Tongue (tissue), 2 donors: Measurements from ENCODE around the gene PPP1CA. TPM values are rescaled to one million over a fixed set of nuclear protein-coding genes. Genes with fewer than 3 reads are reported as not detected.
A peak's percentile ranks its signal among the peaks of the same experiment; 100 is the strongest.
"Not testable (repeated sequence)": the region's sequence is repeated elsewhere in the genome, so short reads cannot be mapped to it uniquely, and the experiment has no call there.

Experiments used
- DNase-seq: peaks from one replicate; pipeline ENCODE4 v3.0.0-alpha.2; 2015
- total RNA-seq: library from RNA; depleted of rRNA; stranded (reverse); fragments of >200 nt; gene quantifications from one replicate; pipeline ENCODE4 v1.2.3, GENCODE V29; 2014

PPP1CA gene
- total RNA-seq, 1 donor from 2014 or later: 121 TPM

DNA sequence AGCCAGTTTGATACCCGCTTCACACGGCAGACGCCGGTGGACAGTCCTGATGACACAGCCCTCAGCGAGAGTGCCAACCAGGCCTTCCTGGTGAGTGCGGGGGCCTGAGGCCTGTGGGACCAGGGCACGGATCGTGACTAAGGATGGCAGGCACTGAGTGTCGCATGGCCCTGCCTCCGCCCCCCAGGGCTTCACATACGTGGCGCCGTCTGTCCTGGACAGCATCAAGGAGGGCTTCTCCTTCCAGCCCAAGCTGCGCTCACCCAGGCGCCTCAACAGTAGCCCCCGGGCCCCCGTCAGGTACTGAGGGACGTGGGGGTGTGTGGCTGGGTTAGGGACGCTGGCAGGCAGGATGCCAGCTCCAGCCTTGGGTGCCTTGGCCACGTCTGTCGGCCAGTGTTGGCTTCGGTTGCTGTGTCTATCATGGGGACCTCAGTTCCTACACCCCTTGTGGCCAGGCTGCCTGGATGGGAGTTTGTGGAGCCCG is 32.8 kb upstream of the PPP1CA start:
- DNase-seq: no peak

DNA sequence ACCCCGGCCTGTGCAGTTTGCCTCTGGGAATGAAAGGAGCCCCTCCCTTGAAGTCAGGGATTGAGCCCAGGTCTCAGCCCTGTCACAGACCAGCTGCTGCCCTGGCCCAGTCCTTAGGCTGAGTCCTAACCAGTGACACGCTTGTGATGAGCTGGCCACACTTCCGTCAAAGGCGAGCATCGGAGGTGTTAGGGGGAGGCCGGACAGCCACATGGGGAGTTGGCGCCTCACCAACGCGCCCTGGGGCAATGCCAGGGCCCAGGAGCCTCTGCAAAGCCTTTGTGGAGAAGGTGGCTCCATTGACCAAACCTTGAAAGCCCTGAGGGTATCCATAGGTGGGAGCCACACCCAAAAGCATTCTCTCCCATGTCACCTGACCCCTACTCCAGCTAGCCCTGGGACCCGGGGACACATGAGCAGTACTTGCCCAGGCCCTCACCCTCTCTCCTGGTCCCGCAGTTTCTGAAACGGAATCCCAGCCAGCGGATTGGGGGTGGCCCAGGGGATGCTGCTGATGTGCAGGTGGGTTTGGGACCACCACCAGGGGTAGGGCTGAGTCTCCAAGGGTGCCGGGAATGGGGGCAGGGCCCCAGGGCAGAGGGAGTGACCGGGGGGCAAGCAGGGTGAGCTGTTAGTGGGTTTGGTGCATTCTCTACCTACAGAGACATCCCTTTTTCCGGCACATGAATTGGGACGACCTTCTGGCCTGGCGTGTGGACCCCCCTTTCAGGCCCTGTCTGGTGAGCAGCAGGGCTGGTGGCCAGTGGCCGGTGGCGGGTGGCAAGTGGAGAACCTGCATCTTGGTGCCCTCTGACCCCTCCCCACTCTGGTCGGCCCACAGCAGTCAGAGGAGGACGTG is 32.1 kb upstream of the PPP1CA start:
- DNase-seq: no peak

DNA sequence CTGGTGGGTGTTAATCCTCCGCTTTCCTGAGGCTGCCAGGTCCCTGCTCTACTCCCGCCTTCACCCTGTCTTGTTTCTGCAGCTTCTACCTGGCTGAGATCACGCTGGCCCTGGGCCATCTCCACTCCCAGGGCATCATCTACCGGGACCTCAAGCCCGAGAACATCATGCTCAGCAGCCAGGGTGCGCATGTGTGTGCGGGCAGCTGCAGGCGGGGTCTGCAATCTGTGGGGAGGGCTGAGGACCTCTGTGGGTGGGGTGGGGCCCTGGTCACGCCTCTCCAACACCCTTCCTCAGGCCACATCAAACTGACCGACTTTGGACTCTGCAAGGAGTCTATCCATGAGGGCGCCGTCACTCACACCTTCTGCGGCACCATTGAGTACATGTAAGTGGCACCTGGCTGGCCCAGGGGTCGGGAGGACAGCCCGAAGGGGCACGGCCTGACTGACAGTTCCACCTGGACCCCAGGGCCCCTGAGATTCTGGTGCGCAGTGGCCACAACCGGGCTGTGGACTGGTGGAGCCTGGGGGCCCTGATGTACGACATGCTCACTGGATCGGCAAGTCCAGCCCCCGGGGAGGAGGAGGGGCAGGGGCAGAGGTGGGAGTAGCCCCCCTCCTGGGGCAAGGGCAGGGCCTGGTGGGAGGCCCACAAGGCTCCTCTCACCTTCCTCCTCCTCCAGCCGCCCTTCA is 31.1 kb upstream of the PPP1CA start:
- DNase-seq: no peak

DNA sequence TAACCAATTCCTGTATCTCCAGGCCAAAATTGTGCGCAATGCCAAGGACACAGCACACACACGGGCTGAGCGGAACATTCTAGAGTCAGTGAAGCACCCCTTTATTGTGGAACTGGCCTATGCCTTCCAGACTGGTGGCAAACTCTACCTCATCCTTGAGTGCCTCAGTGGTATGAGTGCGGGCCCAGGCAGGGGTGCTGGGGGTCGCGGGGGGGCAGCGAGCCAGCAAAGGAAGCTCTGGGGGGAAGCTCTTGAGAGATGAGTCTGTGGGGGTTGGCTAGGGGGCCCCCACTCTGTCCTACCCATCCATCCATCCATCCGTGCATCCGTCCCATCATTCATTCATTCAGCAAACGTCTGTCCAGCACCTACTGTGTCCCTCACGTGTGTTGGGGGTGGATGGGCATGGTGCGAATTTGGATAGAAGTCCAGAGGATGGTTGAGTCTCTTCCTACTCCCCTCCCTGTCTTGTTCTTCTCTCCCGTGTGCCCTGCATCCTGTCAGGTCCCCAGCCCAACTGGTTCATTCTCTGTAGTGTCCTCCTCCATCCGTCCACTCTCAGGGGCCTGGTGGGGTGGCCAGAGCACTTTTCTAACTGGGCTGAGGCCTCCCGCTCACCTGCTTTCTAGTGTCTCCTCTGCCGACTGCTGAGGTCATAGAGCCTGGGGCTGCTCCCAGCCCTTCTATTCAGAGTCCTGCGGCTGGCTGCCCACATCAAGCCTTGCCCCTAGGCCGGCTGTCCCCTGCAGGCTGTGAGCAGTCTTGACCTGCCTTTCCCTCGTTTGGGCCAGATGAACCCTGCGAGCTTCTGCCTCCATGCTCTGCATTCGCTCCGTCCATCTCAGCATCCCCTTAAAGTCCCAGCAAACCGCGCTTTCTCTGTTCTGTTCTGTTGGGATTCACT is 29.9 kb upstream of the PPP1CA start:
- no peak for DNase-seq

DNA sequence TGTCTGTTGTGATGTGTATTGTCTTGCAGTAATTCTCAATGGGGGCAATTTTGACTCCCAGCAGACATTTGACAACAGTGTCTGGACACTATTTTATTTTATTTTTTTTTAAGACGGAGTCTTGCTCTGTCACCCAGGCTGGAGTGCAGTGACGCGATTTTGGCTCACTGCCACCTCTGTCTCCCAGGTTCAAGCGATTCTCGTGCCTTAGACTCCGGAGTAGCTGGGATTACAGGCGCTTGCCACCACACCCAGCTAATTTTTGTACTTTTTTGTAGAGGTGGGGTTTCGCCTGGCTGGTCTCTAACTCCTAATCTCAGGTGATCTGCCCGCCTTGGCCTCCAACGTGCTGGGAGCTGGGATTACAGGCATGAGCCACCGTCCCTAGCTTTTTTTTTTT is 28.1 kb upstream of the PPP1CA start:
- no peak for DNase-seq

DNA sequence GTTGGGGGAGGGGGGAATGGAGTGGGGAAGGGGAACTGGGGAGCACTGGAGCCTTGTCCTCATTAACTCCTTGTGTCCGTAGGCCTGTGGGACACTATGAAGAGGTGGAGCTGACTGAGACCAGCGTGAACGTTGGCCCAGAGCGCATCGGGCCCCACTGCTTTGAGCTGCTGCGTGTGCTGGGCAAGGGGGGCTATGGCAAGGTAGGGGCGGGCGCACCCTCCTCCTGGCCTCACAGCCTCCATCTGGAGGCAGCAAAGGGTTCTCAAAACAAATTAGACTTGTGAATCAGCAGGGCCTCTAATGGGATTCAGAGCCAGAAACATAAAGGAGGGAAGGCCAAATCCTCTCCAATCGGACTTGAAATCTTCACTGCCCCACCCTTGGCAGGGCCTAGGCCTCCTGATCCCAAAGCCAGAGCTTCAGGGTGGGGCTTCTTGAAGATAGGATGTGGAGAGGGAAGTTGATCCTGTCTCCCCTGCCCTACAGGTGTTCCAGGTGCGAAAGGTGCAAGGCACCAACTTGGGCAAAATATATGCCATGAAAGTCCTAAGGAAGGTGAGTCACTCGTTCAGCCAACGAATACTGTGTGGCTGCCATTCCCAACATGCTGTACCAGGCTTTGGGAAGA is 27.5 kb upstream of the PPP1CA start:
- DNase-seq: no peak

DNA sequence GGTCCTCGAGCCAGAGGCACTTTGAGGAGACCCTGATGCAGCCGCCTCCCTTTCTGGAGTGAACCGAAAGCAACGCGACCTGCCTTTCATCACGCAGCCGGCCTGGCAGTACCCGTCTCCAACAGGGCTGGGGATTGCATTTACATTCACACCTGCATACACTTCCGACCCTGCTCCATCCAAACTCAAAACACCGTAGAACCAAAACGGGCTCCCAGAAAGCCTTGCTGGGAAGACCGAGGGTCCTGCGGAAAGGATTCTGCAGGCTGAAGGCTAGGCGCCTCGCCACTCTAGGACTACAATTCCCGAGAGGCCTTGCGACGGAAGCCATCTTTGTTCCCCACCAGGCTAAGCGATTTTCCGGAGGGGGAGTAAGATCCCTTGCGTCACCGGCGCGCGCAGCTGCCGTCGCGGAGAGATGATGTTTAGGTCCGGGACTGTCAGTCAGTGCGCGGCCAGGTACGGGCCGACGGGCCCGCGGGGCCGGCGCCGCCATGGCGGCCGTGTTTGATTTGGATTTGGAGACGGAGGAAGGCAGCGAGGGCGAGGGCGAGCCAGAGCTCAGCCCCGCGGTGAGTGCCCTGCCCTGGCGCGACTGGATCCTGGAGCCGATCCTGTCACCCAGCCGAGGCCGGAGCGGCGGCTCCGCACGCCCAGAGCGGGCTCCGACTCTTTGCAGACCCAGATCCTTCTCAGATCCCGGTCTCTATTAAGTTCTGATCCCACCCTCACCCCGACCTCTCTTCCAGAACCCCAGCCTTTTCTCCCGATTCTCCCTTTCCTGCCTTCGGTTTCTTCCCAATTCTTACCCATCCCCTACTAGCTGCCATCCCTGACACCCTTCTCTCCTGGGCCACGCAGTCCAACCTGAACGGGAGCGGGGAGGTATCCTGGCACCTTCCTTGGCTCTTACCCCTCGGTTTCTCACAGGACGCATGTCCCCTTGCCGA is 26.7 kb upstream of the PPP1CA start, which contains the start of gene RPS6KB2:
Gene RPS6KB2, plus strand, starts transcription at position 443 of the 950 bp plus-strand sequence. Its CDS starts 52 bp downstream, at position 495.
- peak; percentile 99 for DNase-seq

DNA sequence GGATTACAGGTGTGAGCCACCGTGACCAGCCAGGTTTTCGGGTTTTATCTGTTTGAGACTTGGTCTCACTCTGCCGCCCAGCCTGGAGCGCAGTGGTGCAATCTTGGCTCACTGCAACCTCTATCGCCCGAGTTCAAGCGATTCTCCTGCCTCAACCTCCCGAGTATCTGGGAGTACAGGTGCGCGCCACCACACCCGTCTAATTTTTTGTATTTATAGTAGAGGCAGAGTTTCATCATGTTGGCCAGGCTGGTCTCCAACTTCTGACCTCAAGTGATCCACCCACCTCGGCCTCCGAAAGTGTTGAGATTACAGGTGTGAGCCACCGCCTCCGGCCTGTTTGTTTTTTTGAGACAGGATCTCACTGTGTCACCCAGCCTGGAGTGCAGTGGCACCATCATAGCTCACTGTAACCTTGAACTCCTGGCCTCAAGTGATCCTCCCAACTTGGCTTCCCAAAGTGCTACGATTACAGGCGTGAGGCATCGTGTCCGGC is 25.8 kb upstream of the PPP1CA start:
- not testable (repeated sequence) for DNase-seq

DNA sequence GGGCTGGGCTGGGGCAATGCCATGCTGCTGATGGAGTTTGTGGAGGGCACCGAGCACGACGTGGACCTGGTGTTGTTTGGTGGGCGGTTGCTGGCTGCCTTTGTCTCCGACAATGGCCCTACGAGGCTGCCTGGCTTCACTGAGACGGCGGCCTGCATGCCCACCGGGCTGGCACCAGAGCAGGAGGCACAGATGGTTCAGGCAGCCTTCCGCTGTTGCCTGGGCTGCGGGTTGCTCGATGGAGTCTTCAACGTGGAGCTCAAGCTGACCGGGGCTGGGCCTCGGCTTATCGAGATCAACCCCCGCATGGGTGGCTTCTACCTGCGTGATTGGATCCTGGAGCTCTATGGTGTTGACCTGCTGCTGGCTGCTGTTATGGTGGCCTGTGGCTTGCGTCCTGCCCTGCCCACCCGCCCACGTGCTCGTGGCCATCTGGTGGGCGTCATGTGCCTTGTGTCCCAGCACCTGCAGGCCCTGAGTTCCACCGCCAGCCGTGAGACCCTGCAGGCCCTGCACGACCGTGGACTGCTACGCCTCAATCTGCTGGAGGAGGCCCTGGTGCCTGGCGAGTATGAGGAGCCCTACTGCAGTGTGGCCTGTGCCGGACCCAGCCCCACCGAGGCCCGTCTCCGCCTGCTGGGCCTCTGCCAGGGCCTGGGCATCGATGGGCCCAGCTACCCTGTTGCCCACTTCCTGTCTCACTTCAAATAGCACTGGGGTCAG is 22.4 kb upstream of the PPP1CA start:
- no peak for DNase-seq

DNA sequence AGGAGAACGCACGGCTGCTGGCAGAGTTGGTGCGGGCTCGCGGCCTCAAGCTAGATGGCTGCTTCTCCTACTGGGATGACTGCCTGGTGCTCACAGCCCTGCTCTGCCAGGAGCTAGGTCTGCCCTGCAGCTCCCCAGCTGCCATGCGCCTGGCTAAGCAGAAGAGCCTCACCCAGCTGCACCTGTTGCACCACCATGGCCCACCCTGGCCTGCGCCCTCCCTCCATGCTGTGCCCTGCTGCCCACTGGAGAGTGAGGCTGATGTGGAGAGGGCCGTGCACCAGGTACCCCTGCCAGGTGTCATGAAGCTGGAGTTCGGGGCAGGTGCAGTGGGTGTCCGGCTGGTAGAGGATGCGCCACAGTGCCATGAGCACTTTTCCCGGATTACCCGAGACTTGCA is 21.8 kb upstream of the PPP1CA start:
- DNase-seq: no peak

DNA sequence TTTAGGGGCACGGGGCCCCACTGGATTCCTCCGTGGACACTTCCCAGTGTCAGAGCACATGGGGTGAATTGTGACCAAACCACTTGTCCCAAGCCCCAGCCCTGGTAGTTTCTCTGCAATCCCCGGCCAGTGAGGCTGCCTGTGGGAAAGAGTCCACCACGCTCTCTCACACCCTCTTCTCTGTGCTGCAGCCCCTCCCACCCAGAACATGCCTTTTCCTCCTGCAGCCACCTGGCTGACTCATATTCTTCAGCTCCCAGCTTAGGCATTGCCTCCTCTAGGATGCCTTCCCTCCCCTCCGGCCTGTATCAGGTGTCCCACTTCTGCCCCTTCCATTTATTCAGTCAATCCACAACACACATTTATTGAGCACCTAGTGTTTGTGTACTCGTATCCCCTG is 21.2 kb upstream of the PPP1CA start:
- no peak for DNase-seq

DNA sequence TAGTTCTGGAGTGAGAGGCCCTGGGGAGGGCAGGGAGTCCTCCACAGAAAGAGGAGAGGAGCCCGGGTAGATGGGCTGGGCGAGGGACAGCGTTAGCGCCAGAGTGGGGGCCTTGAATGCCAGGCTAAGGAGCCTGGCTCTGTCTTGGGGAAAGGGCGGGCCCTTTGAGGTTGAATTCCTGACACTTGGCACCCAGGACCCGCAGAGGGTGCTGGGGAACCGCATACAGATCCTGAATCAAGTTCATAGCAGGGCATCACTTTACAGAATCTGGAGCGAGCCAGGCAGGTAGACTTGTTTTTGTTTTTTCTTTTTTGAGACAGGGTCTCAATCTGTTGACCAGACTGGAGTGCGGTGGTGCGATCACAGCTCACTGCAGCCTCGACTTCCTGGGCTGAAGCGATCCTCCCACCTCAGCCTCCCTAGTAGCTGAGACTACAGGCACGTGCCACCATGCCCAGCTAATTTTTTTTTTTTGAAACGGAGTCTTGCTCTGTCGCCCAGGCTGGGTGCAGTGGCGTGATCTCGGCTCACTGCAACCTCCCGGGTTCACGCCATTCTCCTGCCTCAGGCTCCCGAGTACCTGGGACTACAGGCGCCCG is 19.9 kb upstream of the PPP1CA start:
- no peak for DNase-seq

DNA sequence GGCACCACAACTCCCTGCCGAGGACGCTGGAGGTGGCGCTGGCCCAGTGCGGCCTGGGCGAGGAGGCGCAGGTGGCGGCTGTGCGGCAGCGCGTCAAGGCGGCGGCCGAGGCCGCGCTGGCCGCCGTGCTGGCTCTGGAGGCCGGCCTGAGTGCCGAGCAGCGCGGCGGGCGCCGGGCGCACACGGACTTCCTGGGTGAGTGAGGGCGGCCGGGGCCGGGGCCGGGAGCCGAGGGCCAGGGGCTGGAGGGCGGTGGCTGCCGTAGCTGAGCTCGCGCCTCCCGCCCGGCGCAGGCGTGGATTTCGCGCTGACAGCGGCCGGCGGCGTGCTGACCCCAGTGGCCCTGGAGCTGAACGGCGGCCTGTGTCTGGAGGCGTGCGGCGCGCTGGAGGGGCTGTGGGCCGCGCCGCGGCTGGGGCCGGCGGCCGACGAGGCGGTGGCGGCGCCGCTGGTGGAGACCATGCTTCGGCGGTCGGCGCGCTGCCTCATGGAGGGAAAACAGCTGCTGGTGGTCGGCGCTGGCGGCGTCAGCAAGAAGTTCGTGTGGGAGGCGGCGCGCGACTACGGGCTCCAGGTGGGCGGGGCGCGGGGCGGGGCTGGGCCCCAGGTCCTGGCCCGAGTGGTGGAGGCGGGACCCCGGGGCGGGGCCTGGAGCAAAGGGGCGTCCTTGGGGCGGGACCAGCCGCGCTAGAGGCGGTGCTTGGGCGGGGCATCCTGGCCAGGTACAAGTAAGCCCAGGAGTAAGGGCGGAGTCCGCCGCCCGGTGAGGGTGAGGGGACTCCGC is 19.2 kb upstream of the PPP1CA start:
- DNase-seq: peak; percentile 97

DNA sequence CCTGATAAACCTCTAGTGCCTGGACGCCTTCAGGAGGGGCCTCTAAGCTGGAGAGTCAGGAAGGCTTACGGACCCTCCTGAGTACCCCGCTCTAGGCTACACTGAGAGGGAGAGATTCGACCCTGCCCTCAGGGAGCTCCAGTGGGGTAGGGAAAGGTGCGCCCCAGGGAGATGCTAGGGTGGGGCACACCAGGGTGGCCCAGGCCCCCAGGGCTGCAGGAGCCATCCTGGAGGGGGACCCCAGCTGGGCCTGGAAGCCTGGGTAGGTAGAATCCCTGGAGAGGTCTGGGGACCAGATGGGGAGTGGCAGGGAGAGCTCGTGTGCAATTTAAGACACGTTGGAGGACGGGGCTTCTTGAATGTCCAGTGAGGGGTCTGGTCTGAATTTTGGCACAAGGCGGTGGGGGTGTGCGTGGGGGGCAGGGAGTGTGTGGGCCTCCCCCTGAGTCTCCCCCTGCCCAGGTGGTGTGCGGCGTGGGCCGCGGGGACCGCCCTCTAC is 18.5 kb upstream of the PPP1CA start:
- DNase-seq: no peak

DNA sequence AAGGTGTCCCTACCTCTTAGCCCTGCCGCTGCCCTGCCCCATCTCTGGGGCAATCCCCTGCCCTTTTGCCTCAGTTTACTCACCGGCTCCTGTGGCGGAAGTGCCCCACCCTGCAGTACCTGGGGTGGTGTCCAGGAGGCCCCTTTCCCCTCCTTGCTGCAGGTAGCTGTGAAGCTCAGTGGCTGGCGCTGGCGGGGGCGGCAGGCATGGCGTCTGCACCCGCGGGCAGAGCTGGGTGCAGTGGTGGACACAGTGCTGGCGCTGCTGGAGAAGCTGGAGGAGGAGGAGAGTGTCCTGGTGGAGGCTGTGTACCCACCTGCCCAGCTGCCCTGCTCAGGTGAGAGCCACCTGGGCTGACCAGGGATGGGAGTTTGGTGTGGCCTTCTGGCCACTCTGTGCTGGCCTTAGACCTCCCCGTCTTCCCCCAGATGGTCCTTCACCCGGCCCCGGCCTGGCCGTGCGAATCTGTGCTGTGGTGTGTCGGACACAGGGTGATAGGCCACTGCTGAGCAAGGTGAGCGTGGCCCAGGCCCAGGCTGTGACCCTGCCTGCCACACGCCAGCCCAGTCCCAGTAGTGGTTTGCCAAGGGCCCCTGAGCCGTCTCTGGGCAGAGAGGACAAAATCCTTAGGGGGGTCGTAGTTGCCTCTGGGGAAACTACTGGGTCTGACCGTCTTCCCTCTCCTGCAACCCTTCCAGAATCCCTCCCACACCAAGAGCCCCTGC is 17.8 kb upstream of the PPP1CA start:
- no peak for DNase-seq

DNA sequence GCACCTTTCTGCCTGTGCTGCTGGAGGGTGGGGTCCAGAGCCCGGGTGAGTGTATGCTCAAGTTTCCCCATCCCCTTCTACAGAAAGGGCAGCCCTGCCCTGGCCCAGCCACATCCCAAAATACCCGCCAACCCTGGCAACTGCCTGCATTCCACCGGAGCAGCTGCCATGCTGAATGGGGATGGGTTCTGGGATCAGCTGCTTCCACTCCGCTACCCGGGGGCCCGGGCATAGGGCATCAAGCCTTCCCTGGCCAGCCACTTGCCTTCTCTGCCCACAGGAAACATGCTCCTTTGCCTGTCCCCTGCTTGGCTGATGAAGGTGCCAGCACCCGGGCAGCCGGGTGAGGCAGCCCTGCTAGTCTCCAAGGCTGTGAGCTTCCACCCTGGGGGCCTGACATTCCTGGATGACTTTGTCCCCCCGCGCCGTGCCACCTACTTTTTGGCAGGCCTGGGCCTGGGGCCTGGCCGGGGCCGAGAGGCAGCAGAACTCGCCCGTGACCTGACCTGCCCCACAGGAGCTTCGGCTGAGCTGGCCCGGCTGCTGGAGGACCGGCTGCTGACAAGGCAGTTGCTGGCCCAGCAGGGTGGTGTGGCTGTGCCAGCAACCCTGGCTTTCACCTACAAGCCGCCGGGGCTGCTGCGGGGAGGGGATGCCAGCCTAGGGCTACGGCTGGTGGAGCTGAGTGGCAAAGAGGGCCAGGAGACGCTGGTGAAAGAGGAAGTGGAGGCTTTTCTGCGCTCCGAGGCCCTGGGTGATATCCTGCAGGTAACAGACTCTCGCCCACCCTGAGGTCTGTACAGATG is 17.0 kb upstream of the PPP1CA start:
- peak; percentile 93 for DNase-seq

DNA sequence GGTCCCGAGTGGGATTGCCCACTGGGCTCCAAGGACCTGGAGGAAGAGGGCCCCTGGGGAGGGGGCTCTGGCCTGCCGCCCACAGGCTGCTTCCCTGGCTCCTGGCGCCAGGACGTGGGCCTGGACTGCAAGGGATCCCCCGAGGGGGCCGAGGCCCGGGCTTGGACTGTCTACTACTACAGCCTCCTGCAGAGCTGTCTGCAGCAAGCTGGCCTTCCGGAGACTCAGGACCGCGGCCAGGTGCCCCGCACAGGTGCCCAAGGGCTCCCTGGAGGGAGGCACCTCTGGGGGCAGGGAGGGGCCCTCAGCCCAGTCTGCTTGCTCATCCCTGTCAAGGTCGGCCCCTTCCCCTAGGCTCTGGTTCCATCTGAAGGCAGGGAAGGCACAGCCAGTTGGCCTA is 15.8 kb upstream of the PPP1CA start:
- DNase-seq: no peak
